GM12892 (cell line): Measurements from ENCODE around the gene MUC5AC.

Source experiments
- POLR2A ChIP-seq: IDR thresholded peaks from 2 replicates; pipeline ENCODE4 v1.6.1; 2011; ENCODE audit warnings: low read depth, low read length, control low read depth
- POLR2AphosphoS5 ChIP-seq: IDR thresholded peaks from 2 replicates; pipeline ENCODE4 v1.6.1; 2011; ENCODE audit warnings: low read depth, low read length, control low read depth
- TAF1 ChIP-seq: IDR thresholded peaks from 2 replicates; pipeline ENCODE4 v1.6.1; 2011; ENCODE audit warnings: low read depth, mild to moderate bottlenecking, control low read depth, low read length, borderline replicate concordance

- TF ChIP-seq POLR2A (no peak), POLR2AphosphoS5 (no peak), TAF1 (no peak)
Observed at GRCh38 chr11:1232883-1233321, 75.1 kb downstream of the MUC5AC start.
